ENCODE measurements around the gene TIPRL. TPM values are rescaled to one million over a fixed set of nuclear protein-coding genes. Genes with fewer than 3 reads are reported as not detected.
"Not testable (repeated sequence)": the region's sequence is repeated elsewhere in the genome, so short reads cannot be mapped to it uniquely, and the experiment has no call there.

TIPRL gene
- total RNA-seq, 2 experiments from 2014 or later, result 36.0 to 54.3 TPM

DNA sequence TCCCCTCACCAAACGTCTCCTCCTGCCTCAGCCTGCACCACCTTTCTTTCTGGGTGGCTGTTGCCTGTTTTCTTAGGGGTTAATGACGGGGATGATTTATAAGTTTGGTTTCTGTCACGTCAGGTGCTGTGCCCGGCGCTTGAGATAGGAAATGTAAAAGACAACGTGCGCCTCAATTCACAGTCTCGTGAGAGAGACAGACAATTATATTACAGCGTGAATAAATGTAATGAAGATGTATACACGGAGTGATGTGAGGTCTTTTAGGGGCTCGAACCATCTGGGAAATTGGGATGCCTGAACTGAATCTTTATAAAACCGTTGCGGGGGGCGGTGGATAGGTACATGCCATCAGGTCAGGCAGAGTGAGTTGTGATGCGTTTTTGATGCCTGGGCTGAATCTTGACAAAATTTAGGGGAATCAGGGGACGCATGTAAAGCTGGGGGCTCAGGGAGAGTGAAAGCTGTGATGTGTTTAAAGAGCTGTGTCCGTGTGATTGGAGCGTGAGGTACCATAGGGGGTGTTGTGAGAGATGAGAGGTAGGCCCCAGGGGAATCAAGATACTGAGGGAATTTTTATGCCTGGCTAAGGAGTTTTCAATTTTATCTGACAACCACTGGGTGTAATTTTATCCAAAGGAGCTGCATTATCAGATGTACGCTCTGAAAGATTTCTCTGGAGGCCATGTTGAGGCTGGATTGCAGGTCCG is 831 bp downstream of the TIPRL start:
- TF ChIP-seq CTCF (conservative IDR thresholded peaks at IDR 0.05; ENCODE audit: low read length), result 0 out of 2 replicates have a peak, but pooled peaks have one; percentile 24
- TF ChIP-seq EZH2phosphoT487 (IDR thresholded peaks at IDR 0.05; ENCODE audit: borderline replicate concordance, low read depth, low read length), result no peak
- BruUV-seq (replicated peaks), result no TSS peak
- H3K36me3 ChIP-seq (ENCODE audit: insufficient read depth, low read length), result peaks cover 9% of the 10 kb centered on the region; the same call in 1 of the 2 replicates
- H3K9me3 ChIP-seq (ENCODE audit: low read length), result no peaks in the 10 kb centered on the region
- peak overlapping the region; percentile 99 for H3K4me2 ChIP-seq (ENCODE audit: low read length)
- peaks cover 49% of the 10 kb centered on the region for H3K79me2 ChIP-seq (ENCODE audit: insufficient read depth, low read depth, low read length)
- peaks cover 20% of the 10 kb centered on the region for H3K4me1 ChIP-seq (ENCODE audit: insufficient read depth, low read length, poor library complexity, severe bottlenecking)
- POLR2A ChIA-PET, result interaction anchor here (0.7 to 1.9 kb wide), 4 partner anchors 12 to 46 kb away, joined by 4 to 9 read pairs (median 5); partner anchors contain the start of gene SFT2D2
- peak overlapping the region; percentile 76 for H3K27ac ChIP-seq (ENCODE audit: low read depth, low read length, poor library complexity, severe bottlenecking)
- CTCF ChIA-PET (ENCODE audit: unreplicated experiment), result interaction anchor here (1.0 kb wide), 1 partner anchor 9 kb away, joined by 3 read pairs; no protein-coding TSS in a partner anchor
- peaks cover 6% of the 10 kb centered on the region; the same call in 1 of the 2 replicates for H4K20me1 ChIP-seq (ENCODE audit: insufficient read depth, low read length)
- intact Hi-C loops (cut with micrococcal nuclease; ENCODE audit: unreplicated experiment), result loop anchor here (2.0 kb wide), 2 partner anchors 47 to 243 kb away; partner anchors contain the start of genes DCAF6, MPC2 and SFT2D2
- H3K4me3 ChIP-seq (ENCODE audit: low read depth, low read length, poor library complexity, severe bottlenecking), result peak overlapping the region; percentile 82
- H2AFZ ChIP-seq (ENCODE audit: low read length), result peak overlapping the region; percentile 73
- peak; percentile 16 for DNase-seq (ENCODE audit: low spot score)
- no peaks in the 10 kb centered on the region for H3K9me2 ChIP-seq (ENCODE audit: insufficient read depth, low read length)

DNA sequence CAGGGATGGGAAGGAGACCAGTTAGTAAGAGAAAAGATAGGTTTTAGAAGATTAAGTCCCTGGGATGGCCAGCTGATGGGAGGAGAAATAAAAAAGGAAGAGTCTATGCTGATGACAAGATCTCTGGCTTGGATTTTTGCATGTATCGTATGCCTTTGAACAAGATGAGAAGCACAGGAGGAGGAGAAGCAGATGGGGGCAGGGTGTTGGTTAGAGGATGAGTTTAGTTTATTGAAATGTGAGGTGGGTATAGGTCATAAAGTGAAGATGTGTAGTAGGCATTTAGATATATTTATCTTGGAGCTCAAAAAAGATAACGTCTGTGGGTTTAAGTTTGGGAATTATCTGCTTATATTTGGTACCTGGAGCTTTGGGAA is 1.4 kb downstream of the TIPRL start:
- TF ChIP-seq EZH2phosphoT487 (IDR thresholded peaks at IDR 0.05; ENCODE audit: borderline replicate concordance, low read depth, low read length), result no peak
- TF ChIP-seq CTCF (conservative IDR thresholded peaks at IDR 0.05; ENCODE audit: low read length), result no peak
- H3K27ac ChIP-seq (ENCODE audit: low read depth, low read length, poor library complexity, severe bottlenecking), result peak overlapping the region; percentile 76
- H3K9me2 ChIP-seq (ENCODE audit: insufficient read depth, low read length), result no peaks in the 10 kb centered on the region
- peaks cover 20% of the 10 kb centered on the region for H3K4me1 ChIP-seq (ENCODE audit: insufficient read depth, low read length, poor library complexity, severe bottlenecking)
- ChIA-PET POLR2A (interaction anchor here (0.7 to 1.9 kb wide), 4 partner anchors 11 to 46 kb away, joined by 4 to 9 read pairs (median 5); partner anchors contain the start of gene SFT2D2), CTCF (ENCODE audit: unreplicated experiment) (interaction anchor here (0.5 kb wide), 1 partner anchor 49 kb away, joined by 3 read pairs; no protein-coding TSS in a partner anchor)
- peaks cover 14% of the 10 kb centered on the region for H3K36me3 ChIP-seq (ENCODE audit: insufficient read depth, low read length)
- H3K4me2 ChIP-seq (ENCODE audit: low read length), result peak overlapping the region; percentile 99
- no peak overlapping the region; the same call in 1 of the 2 replicates for H2AFZ ChIP-seq (ENCODE audit: low read length)
- DNase-seq (ENCODE audit: low spot score), result peak; percentile 11
- H3K4me3 ChIP-seq (ENCODE audit: low read depth, low read length, poor library complexity, severe bottlenecking), result peak overlapping the region; percentile 82
- BruUV-seq (replicated peaks), result TSS peak; percentile 64
- peaks cover 49% of the 10 kb centered on the region for H3K79me2 ChIP-seq (ENCODE audit: insufficient read depth, low read depth, low read length)
- peaks cover 6% of the 10 kb centered on the region; the same call in 1 of the 2 replicates for H4K20me1 ChIP-seq (ENCODE audit: insufficient read depth, low read length)
- intact Hi-C loops (cut with micrococcal nuclease; ENCODE audit: unreplicated experiment), result no loop called here
- no peaks in the 10 kb centered on the region for H3K9me3 ChIP-seq (ENCODE audit: low read length)

- H3K27ac ChIP-seq (ENCODE audit: low read depth, low read length, poor library complexity, severe bottlenecking); H3K4me3 ChIP-seq (ENCODE audit: low read depth, low read length, poor library complexity, severe bottlenecking); H4K20me1 ChIP-seq (ENCODE audit: insufficient read depth, low read length); H2AFZ ChIP-seq (ENCODE audit: low read length); intact Hi-C loops (cut with micrococcal nuclease; ENCODE audit: unreplicated experiment); H3K9me2 ChIP-seq (ENCODE audit: insufficient read depth, low read length); DNase-seq (ENCODE audit: low spot score); H3K4me2 ChIP-seq (ENCODE audit: low read length); H3K9me3 ChIP-seq (ENCODE audit: low read length); BruUV-seq (replicated peaks): not testable (repeated sequence)
- ChIA-PET CTCF (ENCODE audit: unreplicated experiment) (interaction anchor here (1.0 kb wide), 1 partner anchor 9 kb away, joined by 3 read pairs; no protein-coding TSS in a partner anchor), POLR2A (interaction anchor here (0.7 to 1.9 kb wide), 3 partner anchors 14 to 45 kb away, joined by 4 to 9 read pairs (median 6); partner anchors contain the start of gene SFT2D2)
- peaks cover 20% of the 10 kb centered on the region for H3K36me3 ChIP-seq (ENCODE audit: insufficient read depth, low read length)
- H3K4me1 ChIP-seq (ENCODE audit: insufficient read depth, low read length, poor library complexity, severe bottlenecking), result peaks cover 20% of the 10 kb centered on the region
- H3K79me2 ChIP-seq (ENCODE audit: insufficient read depth, low read depth, low read length), result peaks cover 49% of the 10 kb centered on the region
Observed at GRCh38 chr1:168181063-168181720, 2.4 kb downstream of the TIPRL start.

All from OCI-LY7 (cell line).